ENCODE results near the gene CCDC148.

- TF ChIP-seq JUND (IDR thresholded peaks at IDR 0.05) (no peak), HNF4G (IDR thresholded peaks at IDR 0.05) (no peak), CTCF (IDR thresholded peaks at IDR 0.05; ENCODE audit: low read depth, low read length, missing input control) (no peak), TAF1 (conservative IDR thresholded peaks at IDR 0.05) (no peak)
Measured at GRCh38 chr2:158498749-158499136, 42.2 kb upstream of the CCDC148 start.
